ENCODE data around the gene RASD1.
"Not testable (repeated sequence)": the region's sequence is repeated elsewhere in the genome, so short reads cannot be mapped to it uniquely, and the experiment has no call there.

The RASD1 gene

GRCh38 chr17:17495536-17496188 lies 533 bp downstream of the RASD1 start:
- DNase-seq, result peak; percentile 58

GRCh38 chr17:17494870-17495535 lies 1.2 kb downstream of the RASD1 start:
- peak; percentile 45 for DNase-seq

- no peak for DNase-seq
Observed at GRCh38 chr17:17494499-17494869, 1.7 kb downstream of the RASD1 start.

GRCh38 chr17:17493986-17494466 lies 2.2 kb downstream of the RASD1 start:
- no peak for DNase-seq

- DNase-seq, result no peak
Observed at GRCh38 chr17:17493249-17493985, 2.8 kb downstream of the RASD1 start.

GRCh38 chr17:17492571-17492970 lies 3.6 kb downstream of the RASD1 start:
- no peak for DNase-seq

GRCh38 chr17:17492085-17492484 lies 4.1 kb downstream of the RASD1 start:
- DNase-seq, result no peak

GRCh38 chr17:17491546-17491988 lies 4.6 kb downstream of the RASD1 start:
- no peak for DNase-seq

GRCh38 chr17:17491031-17491471 lies 5.1 kb downstream of the RASD1 start:
- no peak for DNase-seq

- no peak for DNase-seq
Observed at GRCh38 chr17:17487998-17488397, 8.2 kb downstream of the RASD1 start.

- not testable (repeated sequence) for DNase-seq
Observed at GRCh38 chr17:17486416-17486815, 9.8 kb downstream of the RASD1 start.

- DNase-seq, result no peak
Observed at GRCh38 chr17:17485420-17485819, 10.8 kb downstream of the RASD1 start.

GRCh38 chr17:17484451-17484899 lies 11.7 kb downstream of the RASD1 start:
- peak; percentile 75 for DNase-seq

- DNase-seq, result no peak
Observed at GRCh38 chr17:17481860-17482259, 14.3 kb downstream of the RASD1 start.

GRCh38 chr17:17480593-17481148 lies 15.5 kb downstream of the RASD1 start:
- DNase-seq, result no peak

- no peak for DNase-seq
Observed at GRCh38 chr17:17479209-17479608, 17.0 kb downstream of the RASD1 start.

GRCh38 chr17:17476865-17477467 lies 19.2 kb downstream of the RASD1 start, which contains the start of gene MED9:
MED9 (plus strand) TSS chr17:17477000; CDS start chr17:17477042, 42 bp downstream.
- peak; percentile 98 for DNase-seq

GRCh38 chr17:17474341-17474740 lies 21.9 kb downstream of the RASD1 start:
- DNase-seq, result no peak

GRCh38 chr17:17472333-17472920 lies 23.8 kb downstream of the RASD1 start:
- DNase-seq, result no peak

- no peak for DNase-seq
Observed at GRCh38 chr17:17469996-17470395, 26.2 kb downstream of the RASD1 start.

- DNase-seq, result no peak
Observed at GRCh38 chr17:17469358-17469757, 26.8 kb downstream of the RASD1 start.

Data from stimulated activated CD8-positive, alpha-beta memory T cell treated with anti-CD3 and anti-CD28 coated beads, Interleukin-4, amount 100 ng/mL, for 48 hours (primary cell).